GM11168 (cell line): ENCODE results near the gene JAKMIP3.

Experiments
- in situ Hi-C: fragments of 300-500 bp; cut with MboI; formaldehyde crosslinking; loops from one replicate; pipeline ENCODE4 v1.12.0; 2022; ENCODE audit warnings: low sequenced_read_pairs; ENCODE audit not compliant: unreplicated experiment

The JAKMIP3 gene

DNA sequence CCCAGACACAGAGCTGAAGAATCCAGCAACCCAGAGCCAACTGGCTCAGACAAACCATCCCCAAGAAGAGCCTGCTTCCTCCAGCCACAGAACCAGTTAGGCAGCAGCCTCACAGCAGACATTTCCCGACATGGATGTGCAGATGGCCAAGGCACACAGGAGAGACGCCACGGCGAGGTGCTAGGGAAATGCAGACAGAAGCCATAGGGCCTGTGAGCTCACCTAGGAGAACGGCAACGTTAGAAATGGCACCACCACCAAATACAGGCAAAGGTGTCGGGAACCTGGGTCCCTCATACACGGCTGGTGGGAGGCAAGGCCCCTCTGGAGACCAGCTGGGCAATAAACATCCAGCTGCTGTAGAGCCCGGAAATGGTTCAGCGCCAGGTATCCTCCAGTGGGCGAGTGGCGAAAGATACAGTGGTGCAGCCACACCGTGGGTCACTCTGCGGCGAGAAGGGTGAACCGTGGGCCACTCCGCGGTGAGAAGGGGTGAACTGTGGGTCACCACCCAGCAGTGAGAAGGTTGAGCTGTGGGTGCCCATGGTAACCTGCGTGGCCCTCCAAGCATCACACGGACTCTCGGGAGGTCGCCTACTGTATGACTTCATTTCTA, 31.2 kb downstream of the JAKMIP3 start:
- in situ Hi-C loops, result no loop called here

DNA sequence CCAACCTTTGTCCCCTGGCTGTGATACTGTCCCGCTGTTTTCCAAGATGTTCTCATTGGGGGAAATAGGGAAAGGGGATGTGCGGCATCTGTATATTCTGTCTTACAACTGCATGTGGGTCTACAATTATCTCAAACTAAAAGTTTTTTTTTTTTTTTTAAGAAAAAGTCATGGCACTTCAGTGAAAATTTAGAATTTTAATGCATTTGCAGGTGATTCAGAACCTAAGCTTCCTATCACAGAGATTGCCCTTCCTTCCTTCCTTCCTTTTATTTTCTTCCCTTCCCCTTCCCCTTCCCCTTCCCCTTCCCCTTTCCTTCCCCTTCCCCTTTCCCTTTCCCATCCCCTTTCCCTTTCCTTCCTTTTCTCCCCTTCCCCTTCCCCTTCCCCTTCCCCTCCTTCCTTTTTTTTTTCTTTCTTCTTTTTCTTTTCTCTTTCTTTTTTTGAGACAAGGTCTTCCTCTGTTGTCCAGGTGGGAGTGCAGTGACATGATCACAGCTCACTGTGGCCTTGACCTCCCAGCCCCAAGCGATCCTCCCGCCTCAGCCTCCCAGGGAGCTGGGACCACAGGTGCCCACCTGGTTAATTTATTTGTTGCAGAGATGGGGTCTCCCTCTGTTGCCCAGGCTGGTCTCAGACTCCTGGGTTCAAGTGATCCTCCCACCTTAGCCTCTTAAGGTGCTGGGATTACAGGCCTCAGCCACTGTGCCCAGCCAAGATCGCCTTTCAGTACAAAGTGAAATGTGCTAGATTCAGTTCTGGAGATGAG, 32.0 kb downstream of the JAKMIP3 start:
- in situ Hi-C loops, result no loop called here

DNA sequence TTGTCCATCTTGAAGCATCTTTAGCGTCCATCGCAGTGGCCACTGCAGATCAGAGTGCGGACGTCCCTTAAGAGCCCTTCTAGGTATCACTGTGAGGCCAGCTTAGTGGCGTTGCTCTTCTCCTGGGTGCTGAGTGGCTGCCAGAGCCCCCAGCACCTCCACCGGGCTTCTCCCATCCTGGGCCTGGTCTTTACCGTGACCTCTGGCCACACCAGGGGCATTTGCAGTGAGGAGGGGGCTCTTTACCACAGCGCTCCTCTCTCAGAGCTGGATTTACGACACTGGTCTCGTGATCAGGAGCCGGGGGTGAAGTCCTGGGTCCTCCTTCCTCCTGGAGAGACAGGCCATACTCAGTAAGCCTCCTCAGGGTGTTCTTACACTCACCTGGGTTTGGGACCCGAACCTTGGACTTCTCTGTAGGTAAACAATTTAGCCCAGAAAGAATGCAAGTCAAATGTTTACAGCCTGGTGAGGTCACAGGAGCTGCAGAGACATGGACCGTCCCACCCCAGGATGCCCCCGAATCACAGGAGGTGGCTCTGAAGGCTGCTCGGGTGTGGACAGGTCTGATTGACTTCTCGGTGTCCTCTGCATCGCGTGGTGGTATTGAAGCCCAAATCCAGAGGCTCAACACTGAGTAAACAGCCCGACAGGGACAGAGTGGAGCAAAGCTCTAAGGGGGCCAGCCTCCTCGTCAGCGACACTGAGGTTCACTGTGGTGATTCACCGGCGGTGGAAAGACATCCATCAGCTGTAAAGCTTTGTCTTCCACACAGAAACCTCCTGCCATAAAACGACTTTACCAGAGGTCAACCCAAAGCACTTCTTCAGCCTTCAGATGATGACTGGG, 33.0 kb downstream of the JAKMIP3 start:
- in situ Hi-C loops, result no loop called here

DNA sequence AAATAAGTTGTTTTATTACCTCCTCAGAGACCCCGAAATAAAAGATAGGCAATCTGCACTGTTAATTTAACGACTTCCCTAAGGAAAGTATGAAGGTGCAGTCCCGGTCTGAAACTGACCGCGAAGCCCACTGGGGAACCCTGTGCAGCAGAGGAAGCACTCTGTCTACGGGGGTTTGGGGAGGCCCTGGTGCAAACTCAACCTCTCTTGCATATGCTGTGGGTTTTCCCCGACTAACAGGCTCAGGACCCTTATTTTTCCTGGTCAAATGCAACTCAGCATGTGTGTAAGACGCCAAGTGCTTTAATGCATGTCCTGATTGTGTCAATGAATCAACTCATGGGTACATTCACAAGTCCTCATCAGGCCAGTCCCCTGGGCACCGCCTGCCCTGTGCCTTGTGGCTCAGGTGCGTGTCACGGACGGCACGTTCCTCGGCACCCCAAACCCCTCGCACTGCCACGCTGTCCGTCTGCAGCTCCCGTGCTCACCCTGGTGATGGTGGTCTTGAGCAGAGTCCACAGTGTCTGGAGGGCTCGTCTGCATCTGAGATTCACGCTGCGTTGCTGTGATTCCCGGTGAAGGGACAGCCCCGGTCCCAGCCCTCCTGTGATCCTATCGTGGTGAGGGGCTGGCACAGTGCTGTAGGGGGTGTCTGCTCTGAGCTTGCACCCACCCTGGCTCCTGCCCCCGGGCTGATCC, 33.8 kb downstream of the JAKMIP3 start:
- in situ Hi-C loops, result no loop called here

DNA sequence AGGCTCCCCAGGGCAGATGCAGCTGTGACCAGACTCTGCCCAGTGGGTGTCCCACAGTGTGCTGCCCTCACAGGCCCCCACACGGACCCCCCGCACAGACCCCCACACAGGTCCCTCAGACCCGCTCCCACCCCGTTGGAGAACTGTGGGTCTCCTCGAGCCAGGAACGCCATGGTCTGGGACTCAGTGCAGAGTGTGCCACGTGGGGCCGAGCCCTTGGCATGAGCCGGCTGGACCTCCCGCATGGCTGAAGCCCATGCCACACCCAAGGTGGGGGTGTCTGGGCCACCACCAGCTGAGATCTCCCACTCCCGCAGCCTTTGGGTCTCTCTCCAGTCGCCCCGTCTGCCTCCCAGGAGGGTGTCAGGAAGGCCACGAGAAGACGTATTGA, 34.3 kb downstream of the JAKMIP3 start:
- in situ Hi-C loops, result no loop called here

GRCh38 chr10:132100556-132101349, 35.0 kb downstream of the JAKMIP3 start:
- in situ Hi-C loops, result no loop called here

DNA sequence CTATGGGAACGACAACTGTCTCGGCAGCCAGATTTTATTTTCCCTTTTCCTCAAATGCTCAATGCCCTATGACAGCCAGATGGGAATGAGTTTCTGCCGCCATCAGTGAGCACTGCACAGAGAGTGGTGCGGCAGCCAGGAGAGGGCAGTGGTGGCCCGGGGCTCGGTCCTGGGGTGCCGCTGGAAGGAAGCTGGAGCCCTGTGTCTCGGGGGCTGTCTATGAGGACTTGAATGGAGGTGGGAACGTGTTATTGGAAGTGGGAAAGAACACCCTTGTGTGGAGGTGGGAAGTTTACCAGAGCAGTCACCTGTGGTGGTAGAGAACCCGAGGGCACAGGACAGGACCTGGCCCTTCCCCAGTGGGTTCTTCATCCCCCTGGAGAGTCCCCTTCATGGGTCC, 35.8 kb downstream of the JAKMIP3 start:
- in situ Hi-C loops, result no loop called here

GRCh38 chr10:132102071-132102716, 36.4 kb downstream of the JAKMIP3 start:
- in situ Hi-C loops, result no loop called here

DNA sequence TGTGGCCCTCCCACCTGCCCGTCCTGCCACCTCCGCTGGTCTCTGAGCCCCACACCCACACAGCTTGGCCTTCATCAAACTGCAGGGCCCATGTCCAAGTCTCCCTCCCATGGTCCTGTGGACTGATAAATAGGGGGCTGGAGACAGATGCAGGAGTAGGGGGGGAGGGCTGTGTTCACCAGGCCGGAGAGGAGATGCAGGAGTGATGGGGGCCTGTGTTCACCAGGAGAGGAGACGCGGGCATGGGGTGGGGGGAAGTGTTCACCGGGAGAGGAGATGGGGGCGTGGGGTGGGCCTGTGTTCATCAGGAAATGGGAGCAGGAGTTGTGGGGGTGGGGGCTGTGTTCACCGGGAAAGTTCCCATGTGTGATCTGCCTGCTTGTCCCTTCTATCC, 37.0 kb downstream of the JAKMIP3 start:
- in situ Hi-C loops, result no loop called here

GRCh38 chr10:132103116-132103910, 37.6 kb downstream of the JAKMIP3 start:
- in situ Hi-C loops, result no loop called here

DNA sequence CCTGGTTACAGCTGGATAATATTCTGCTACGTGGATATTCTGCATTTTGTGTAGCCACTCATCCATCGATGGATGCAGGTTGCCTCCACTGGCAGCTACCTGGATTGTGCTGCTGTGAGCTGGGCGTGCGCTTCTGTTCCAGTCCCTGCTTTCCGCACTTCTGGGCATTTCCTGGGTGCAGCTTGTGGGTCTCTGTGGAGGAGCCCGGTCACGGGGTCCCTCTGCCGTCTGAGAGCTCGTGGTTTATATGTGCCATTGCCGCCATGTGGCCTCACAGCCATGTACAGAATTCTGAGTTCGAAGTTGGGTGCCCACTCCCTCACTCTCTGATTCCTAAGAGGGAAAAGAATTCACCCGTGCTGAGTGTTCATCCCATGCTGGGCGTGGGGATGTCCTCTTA, 38.3 kb downstream of the JAKMIP3 start:
- in situ Hi-C loops, result no loop called here

DNA sequence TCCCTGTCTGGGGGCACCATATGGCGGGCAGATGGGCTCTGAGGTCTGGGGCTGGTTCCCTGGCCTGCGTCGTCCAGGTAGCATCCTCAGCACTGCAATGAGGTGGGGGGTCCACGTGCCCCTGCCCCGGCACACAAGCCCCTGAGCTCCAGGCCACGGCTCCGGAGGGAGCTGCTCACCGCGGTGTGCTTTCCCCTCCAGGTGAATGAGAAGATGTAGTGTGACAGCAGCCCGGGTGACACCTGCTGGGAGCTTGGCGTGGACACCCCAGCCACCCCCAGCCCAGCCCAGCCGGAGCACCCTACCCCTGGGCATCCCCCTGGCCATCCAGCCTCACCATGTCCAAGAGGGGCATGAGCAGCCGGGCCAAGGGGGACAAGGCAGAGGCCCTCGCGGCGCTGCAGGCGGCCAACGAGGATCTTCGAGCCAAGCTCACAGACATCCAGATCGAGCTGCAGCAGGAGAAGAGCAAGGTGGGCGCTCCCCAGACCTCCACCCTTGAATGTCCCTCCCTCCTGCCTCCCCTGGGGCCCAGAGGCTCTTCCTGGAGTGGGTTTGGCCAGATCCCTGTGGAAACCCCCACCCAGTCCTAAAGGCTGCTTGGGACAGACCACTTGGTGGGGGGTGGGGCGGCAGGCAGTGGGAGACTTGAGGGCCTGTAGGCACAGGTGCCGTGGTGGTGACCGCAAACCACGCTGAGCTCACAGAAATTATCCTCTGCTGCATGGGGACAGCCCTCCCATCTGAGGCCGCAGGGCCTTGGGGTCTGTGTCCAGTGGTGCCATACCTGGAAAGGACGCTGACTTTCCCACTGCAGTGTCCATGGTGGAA, 38.9 kb downstream of the JAKMIP3 start:
- in situ Hi-C loops, result no loop called here

DNA sequence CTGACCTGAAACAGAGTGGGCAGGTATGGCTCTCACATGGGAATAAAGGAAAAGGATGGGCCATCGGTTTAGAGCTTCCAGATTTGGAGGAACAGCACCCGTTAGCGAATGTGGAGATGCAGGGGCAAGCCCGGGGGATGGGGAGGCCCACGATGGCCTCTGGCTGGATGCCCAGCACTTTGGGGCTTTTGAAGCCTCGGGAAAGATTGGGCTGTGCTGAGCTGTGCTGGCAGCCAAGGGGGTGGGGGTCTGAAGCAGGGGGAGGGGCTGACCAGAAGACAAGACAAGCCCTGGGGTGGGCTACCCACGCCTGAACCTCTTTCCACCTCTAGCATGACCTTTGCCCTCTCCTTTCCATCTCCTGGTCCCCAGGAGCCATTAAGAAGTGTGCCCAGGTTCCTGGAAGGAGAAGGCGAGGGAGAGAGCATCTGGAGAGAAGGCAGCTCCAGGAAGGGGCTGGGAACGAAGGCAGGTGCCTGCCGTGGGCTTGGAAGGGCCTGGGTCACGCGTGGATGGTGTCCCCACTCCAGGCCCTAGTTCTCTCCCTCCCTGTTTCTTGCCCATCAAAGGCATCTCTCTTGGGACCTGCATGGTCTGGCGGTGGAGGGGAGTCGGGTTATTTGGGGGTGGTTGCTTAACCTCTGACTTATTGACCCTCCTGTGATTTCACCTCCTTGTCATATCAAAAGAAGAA, 39.7 kb downstream of the JAKMIP3 start:
- in situ Hi-C loops, result no loop called here

- in situ Hi-C loops, result no loop called here
These were observed 40.7 kb downstream of the JAKMIP3 start for GRCh38 chr10:132106431-132106830.

DNA sequence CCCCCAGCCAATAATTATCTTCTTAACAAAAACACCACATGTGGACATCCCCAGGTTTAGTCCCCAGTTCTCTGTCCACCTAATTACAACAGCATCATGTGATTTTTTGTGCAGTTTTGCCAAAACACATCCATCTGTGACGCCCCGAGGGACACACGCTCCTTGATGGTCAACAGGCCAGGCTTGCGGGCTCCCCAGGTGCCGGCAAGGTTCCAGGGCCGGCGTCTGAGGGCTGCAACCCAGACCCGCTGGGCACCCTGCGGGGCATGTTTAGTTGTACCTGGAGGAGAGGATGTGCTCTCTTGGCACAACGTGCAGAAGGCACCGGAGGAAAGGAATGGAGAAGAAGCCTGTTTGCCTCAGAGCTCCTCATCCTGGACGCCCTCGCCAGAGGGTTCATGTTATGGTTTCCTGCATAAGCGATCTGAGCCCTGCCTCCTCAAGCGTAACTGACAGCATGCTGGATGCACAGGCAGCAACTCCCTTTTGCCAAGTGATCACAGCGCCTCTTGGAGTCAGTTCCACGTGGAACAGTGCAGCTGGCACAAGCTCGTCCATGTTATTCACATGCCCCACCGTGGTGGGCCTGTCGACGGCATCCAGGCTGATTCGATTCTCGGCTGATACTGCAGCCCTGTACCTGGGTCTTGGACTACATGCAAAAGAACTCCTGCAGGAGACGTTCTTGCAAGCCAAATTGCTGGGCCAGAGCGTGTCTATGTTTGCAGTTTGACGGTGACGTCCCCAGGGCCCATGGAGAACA, 41.6 kb downstream of the JAKMIP3 start:
- in situ Hi-C loops, result no loop called here
